Activated T-cell treated with anti-CD3 and anti-CD28 coated beads, Interleukin-2, amount 50 U/mL, for 4 hours (primary cell): ENCODE measurements around the gene PTCH1. TPM values are rescaled to one million over a fixed set of nuclear protein-coding genes. Genes with fewer than 3 reads are reported as not detected.

ENCODE experiments used
- ATAC-seq, 2 donors: fragments of 200-7000 bp; cut with Tn5 transposase; one replicate each; pipeline ENCODE4 v1.10.0; 2021
- DNase-seq: peaks from one replicate; pipeline ENCODE4 v3.0.0-alpha.2; 2020
- H3K27me3 Mint-ChIP-seq: one replicate; pipeline ENCODE4 v1.8.0; 2021; ENCODE audit warnings: low read depth, mixed read lengths
- H3K36me3 Mint-ChIP-seq: one replicate; pipeline ENCODE4 v1.8.0; 2022; ENCODE audit warnings: mixed read lengths; ENCODE audit not compliant: insufficient read depth
- H3K4me1 Mint-ChIP-seq: one replicate; pipeline ENCODE4 v1.8.0; 2021; ENCODE audit warnings: low read depth, mixed read lengths
- H3K4me3 Mint-ChIP-seq: one replicate; pipeline ENCODE4 v1.8.0; 2021; ENCODE audit warnings: mild to moderate bottlenecking, moderate library complexity, mixed read lengths
- H3K9me3 Mint-ChIP-seq: one replicate; pipeline ENCODE4 v1.8.0; 2021; ENCODE audit warnings: mixed read lengths
- total RNA-seq, 3 donors: library from RNA; stranded (reverse); gene quantifications; one replicate each; pipeline ENCODE4 v1.2.1, GENCODE V29; 2021

The PTCH1 gene
- total RNA-seq, 3 donors from 2014 or later = 2.5 to 6.1 (median 4.1) TPM

- Mint-ChIP-seq H3K27me3 (peaks cover 10% of the 10 kb centered on the region), H3K4me1 (no peaks in the 10 kb centered on the region), H3K4me3 (no peak overlapping the region), H3K36me3 (no peaks in the 10 kb centered on the region), H3K9me3 (no peaks in the 10 kb centered on the region)
- DNase-seq (no peak), ATAC-seq (no peak)
Observed at GRCh38 chr9:95413793-95414192, 103.0 kb downstream of the PTCH1 start.

DNA sequence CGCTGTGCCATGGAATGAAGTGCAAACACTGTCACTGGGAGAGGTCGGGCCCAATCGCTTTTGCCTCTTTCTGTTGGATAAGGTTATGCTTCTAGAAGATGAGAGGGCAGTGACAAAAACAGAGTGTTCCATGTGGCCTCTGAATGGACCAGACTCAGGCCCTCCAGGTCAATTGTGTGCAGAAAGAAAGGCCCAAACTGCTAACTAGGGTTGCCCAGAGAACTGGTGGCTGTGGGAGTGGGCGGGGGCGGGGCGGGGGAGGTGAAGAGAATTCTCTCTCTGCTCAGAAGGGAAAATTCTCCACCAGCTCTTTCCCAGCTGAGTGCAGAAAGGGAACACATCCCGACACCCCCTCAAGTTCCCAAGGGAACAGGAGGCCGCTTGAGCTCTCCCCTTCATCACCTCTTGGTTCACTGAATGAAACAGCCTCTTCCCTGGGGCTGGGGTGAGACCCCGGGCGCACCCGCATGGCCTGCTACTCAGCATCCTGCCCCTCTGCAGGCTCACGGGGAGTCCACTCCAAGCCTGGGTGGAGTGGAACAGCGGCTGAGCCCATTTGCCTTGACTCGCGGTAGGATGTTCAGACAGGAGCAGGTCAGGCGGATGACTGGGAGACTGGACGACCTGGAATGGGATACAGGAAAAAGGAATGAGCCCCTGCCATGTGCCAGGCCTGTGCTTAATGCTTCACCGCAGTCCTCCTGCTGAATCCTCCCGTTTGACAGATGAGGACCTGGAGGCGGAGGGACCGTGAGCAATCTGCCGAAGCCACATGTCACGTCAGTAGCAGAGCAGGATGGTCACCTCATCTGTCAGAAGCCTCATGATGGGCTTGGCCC, 105.5 kb downstream of the PTCH1 start:
- no peaks in the 10 kb centered on the region for H3K36me3 Mint-ChIP-seq
- H3K27me3 Mint-ChIP-seq = peaks cover 10% of the 10 kb centered on the region
- no peak overlapping the region for H3K4me3 Mint-ChIP-seq
- DNase-seq (no peak), ATAC-seq (no peak)
- H3K9me3 Mint-ChIP-seq = no peaks in the 10 kb centered on the region
- no peaks in the 10 kb centered on the region for H3K4me1 Mint-ChIP-seq

GRCh38 chr9:95409650-95410426, 106.9 kb downstream of the PTCH1 start:
- Mint-ChIP-seq H3K4me3 (no peak overlapping the region), H3K27me3 (peaks cover 5% of the 10 kb centered on the region), H3K36me3 (no peaks in the 10 kb centered on the region), H3K4me1 (no peaks in the 10 kb centered on the region), H3K9me3 (no peaks in the 10 kb centered on the region)
- ATAC-seq (no peak), DNase-seq (no peak)

GRCh38 chr9:95407524-95407923, 109.2 kb downstream of the PTCH1 start:
- H3K9me3 Mint-ChIP-seq = no peaks in the 10 kb centered on the region
- no peak overlapping the region for H3K4me3 Mint-ChIP-seq
- ATAC-seq (no peak), DNase-seq (no peak)
- no peaks in the 10 kb centered on the region for H3K36me3 Mint-ChIP-seq
- H3K27me3 Mint-ChIP-seq = peaks cover 2% of the 10 kb centered on the region
- H3K4me1 Mint-ChIP-seq = no peaks in the 10 kb centered on the region

- H3K27me3 Mint-ChIP-seq = peaks cover 2% of the 10 kb centered on the region
- H3K4me3 Mint-ChIP-seq = no peak overlapping the region
- peaks cover 2% of the 10 kb centered on the region for H3K9me3 Mint-ChIP-seq
- no peaks in the 10 kb centered on the region for H3K4me1 Mint-ChIP-seq
- H3K36me3 Mint-ChIP-seq = no peaks in the 10 kb centered on the region
- DNase-seq = no peak
- ATAC-seq = no peak
Observed at GRCh38 chr9:95406121-95406520, 110.7 kb downstream of the PTCH1 start.

DNA sequence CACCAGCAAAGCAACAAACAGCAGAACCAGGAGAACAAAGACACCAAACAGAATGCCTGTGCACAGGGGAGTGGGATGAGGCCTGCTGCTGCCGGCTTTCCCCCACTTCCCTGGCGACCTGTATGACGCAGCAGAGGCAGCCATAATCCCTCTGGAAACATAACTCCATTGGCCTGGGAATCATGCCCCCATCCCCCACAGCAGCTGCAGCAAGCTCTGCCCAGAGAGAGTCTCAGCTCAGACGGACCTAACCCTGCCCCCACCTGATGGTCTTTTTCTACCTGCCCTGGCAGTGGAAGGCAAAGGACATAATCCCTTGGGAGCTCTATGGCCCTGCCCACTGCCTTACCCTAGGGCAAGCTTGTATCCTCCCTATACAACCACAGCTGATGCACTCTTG, 117.5 kb downstream of the PTCH1 start:
- no peak overlapping the region for H3K4me3 Mint-ChIP-seq
- H3K9me3 Mint-ChIP-seq = peaks cover 12% of the 10 kb centered on the region
- ATAC-seq = no peak
- no peak for DNase-seq
- peaks cover 4% of the 10 kb centered on the region for H3K27me3 Mint-ChIP-seq
- peaks cover 4% of the 10 kb centered on the region for H3K36me3 Mint-ChIP-seq
- H3K4me1 Mint-ChIP-seq = no peaks in the 10 kb centered on the region

Other genes starting within 250 kb of the PTCH1 start
- 10 to 100 TPM; 14.6 to 15.3 (median 15.2) TPM for gene FANCC, start 199.3 kb downstream of the PTCH1 start, total RNA-seq